ENCODE measurements around the gene NUDT7. TPM values are rescaled to one million over a fixed set of nuclear protein-coding genes. Genes with fewer than 3 reads are reported as not detected.

Gene NUDT7
- total RNA-seq, 4 donors from 2014 or later, result 7.6 to 16.1 (median 12.8) TPM

DNA sequence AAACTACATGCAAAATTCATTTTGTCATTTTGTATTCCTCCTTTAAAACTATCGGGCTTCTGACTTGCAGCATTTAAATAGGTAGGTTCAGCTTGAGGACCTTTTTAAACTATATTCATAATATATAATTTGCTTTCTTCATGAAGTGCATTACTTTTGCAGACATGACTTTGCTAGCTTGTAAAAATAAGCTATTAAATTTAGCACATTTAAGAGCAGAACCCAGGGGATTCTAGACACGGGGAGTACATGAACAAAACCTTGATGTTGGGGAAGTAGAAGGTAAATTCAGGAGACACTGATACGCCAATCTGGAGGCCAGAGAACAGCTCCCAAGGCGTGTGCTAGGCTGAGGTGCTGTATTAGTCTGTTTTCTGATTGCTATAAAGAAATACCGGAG lies 32.3 kb upstream of the NUDT7 start:
- Histone ChIP-seq H3K36me3 (no peaks in the 10 kb centered on the region), H3K27ac (no peak overlapping the region), H3K4me3 (no peak overlapping the region), H3K27me3 (peaks cover 14% of the 10 kb centered on the region), H3K9me3 (no peaks in the 10 kb centered on the region), H3K4me1 (no peaks in the 10 kb centered on the region)
- TF ChIP-seq POLR2A (IDR thresholded peaks at IDR 0.05) (no peak), POLR2AphosphoS5 (IDR thresholded peaks at IDR 0.05) (no peak), CTCF (IDR thresholded peaks at IDR 0.05) (no peak), EP300 (IDR thresholded peaks at IDR 0.05) (no peak)
- no peak for DNase-seq (ENCODE audit: low spot score in 2 of 2)
- 84% methylated on average over 5 of the region's 5 CpGs for WGBS

- peaks cover 14% of the 10 kb centered on the region for H3K27me3 ChIP-seq
- no peak overlapping the region for H3K4me3 ChIP-seq
- H3K27ac ChIP-seq, result no peak overlapping the region
- 72% methylated on average over 7 of the region's 7 CpGs for WGBS
- H3K36me3 ChIP-seq, result no peaks in the 10 kb centered on the region
- no peak for TF ChIP-seq EP300 (IDR thresholded peaks at IDR 0.05)
- TF ChIP-seq POLR2AphosphoS5 (IDR thresholded peaks at IDR 0.05), result no peak
- TF ChIP-seq CTCF (IDR thresholded peaks at IDR 0.05), result no peak
- TF ChIP-seq POLR2A (IDR thresholded peaks at IDR 0.05), result no peak
- no peaks in the 10 kb centered on the region for H3K9me3 ChIP-seq
- no peak for DNase-seq (ENCODE audit: low spot score in 2 of 2)
- no peaks in the 10 kb centered on the region for H3K4me1 ChIP-seq
These were observed 31.9 kb upstream of the NUDT7 start for GRCh38 chr16:77690416-77690815.

DNA sequence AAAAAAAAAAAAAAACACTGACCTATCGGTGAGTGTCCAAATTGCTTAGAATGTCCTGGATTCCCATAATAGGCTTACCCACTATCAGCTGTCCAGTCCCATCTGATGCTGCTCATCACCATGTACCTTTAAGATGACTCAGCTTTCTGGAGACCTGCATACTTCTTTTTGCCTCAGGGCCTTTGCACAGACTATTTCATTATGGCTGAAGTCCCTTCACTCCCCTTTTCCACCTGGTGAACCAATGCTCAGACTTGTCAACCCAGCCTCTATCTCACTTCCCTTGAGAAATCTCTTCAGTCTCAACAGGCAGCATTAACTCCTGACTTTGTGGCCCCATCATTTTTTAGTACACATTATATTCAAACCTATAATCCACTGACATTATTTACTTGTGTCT lies 29.7 kb upstream of the NUDT7 start:
- no peak for TF ChIP-seq POLR2A (IDR thresholded peaks at IDR 0.05)
- TF ChIP-seq EP300 (IDR thresholded peaks at IDR 0.05), result no peak
- Histone ChIP-seq H3K36me3 (no peaks in the 10 kb centered on the region), H3K27ac (no peak overlapping the region), H3K4me1 (no peaks in the 10 kb centered on the region), H3K4me3 (no peak overlapping the region), H3K27me3 (peaks cover 14% of the 10 kb centered on the region), H3K9me3 (no peaks in the 10 kb centered on the region)
- no peak for DNase-seq (ENCODE audit: low spot score in 2 of 2)
- 95% methylated on average over 1 of the region's 1 CpG for WGBS

DNA sequence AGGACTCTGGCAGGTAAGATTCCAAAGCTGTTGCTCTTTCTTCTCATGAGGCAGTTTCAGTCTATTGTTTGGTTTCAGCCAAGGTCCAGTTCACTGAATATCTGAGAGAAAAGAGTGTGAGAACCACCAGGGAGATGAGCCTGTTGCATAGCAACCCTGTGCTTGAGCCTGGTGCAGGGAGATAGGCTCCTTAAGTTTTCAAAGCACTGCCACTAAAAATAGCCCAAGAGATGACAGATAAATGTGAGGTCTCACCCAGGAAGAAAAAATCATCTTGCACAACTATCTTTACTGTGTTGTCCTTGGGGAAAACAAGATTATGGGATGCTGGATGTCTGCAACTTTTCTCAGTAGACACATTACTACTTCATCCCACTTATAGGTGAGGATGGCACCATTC lies 26.2 kb upstream of the NUDT7 start:
- no peak for DNase-seq (ENCODE audit: low spot score in 2 of 2)
- Histone ChIP-seq H3K4me3 (no peak overlapping the region), H3K36me3 (no peaks in the 10 kb centered on the region), H3K4me1 (no peaks in the 10 kb centered on the region), H3K27me3 (peaks cover 9% of the 10 kb centered on the region), H3K9me3 (no peaks in the 10 kb centered on the region), H3K27ac (no peak overlapping the region)
- TF ChIP-seq POLR2AphosphoS5 (IDR thresholded peaks at IDR 0.05), result no peak
- no peak for TF ChIP-seq EP300 (IDR thresholded peaks at IDR 0.05)
- TF ChIP-seq POLR2A (IDR thresholded peaks at IDR 0.05), result no peak
- no peak for TF ChIP-seq CTCF (IDR thresholded peaks at IDR 0.05)

- H3K9me3 ChIP-seq, result no peaks in the 10 kb centered on the region
- TF ChIP-seq CTCF (IDR thresholded peaks at IDR 0.05) (no peak), EP300 (IDR thresholded peaks at IDR 0.05) (no peak), POLR2A (IDR thresholded peaks at IDR 0.05) (no peak)
- H3K27me3 ChIP-seq, result peaks cover 2% of the 10 kb centered on the region
- 96% methylated on average over 1 of the region's 1 CpG for WGBS
- no peaks in the 10 kb centered on the region for H3K36me3 ChIP-seq
- no peak overlapping the region for H3K27ac ChIP-seq
- no peaks in the 10 kb centered on the region for H3K4me1 ChIP-seq
- DNase-seq (ENCODE audit: low spot score in 2 of 2), result no peak
- H3K4me3 ChIP-seq, result no peak overlapping the region
These were observed 21.5 kb upstream of the NUDT7 start for GRCh38 chr16:77700846-77701245.

DNA sequence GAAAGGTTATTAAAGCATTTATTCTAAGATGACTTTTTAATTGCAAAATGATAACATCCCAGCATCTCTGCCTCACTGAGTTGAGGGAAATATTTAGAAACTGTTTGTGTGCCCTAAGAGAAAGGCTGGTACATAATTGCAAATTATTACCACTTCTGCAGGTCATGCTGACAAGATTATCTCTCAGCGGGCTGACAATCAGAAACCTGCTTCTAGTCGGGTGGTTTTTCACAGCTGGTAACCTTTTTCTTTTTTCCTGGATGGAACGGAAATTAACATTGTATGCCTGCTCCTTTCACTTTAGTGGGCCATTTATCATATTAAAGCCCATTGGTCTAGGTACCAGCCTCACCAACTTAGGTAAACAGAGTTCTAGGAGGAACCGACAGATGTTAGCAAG lies 17.0 kb upstream of the NUDT7 start:
- DNase-seq (ENCODE audit: low spot score in 2 of 2), result no peak

More for the DNA sequence above, 17.0 kb upstream of the NUDT7 start:
- Histone ChIP-seq H3K4me3 (no peak overlapping the region), H3K4me1 (no peaks in the 10 kb centered on the region), H3K27me3 (peaks cover 5% of the 10 kb centered on the region), H3K9me3 (no peaks in the 10 kb centered on the region), H3K27ac (no peak overlapping the region), H3K36me3 (no peaks in the 10 kb centered on the region)
- no peak for TF ChIP-seq CTCF (IDR thresholded peaks at IDR 0.05)
- TF ChIP-seq EP300 (IDR thresholded peaks at IDR 0.05), result no peak
- no peak for TF ChIP-seq POLR2A (IDR thresholded peaks at IDR 0.05)
- no peak for TF ChIP-seq POLR2AphosphoS5 (IDR thresholded peaks at IDR 0.05)
- 86% methylated on average over 4 of the region's 4 CpGs for WGBS

Data from suprapubic skin (tissue), 4 donors.